T-helper 17 cell (primary cell): ENCODE measurements around the gene CACNA2D3. TPM values are rescaled to one million over a fixed set of nuclear protein-coding genes. Genes with fewer than 3 reads are reported as not detected.

Source experiments
- ATAC-seq: fragments of 150-1000 bp; cut with Tn5 transposase; 2 replicates; pipeline ENCODE4 v1.10.0; 2021; ENCODE audit warnings: mild to moderate bottlenecking, moderate library complexity
- DNase-seq, 3 donors: peaks; one replicate each; pipeline versions ENCODE4 v3.0.0 to v3.0.0-alpha.2; 2020 to 2021
- H3K9me3 ChIP-seq: one replicate; pipeline ENCODE4 v1.7.0; 2013; ENCODE audit warnings: low read length, mild to moderate bottlenecking; ENCODE audit not compliant: control insufficient read depth, poor library complexity, severe bottlenecking
- H3K27ac Mint-ChIP-seq: one replicate; pipeline ENCODE4 v1.8.0; 2022; ENCODE audit warnings: mild to moderate bottlenecking, moderate library complexity, mixed read lengths
- H3K27me3 Mint-ChIP-seq: one replicate; pipeline ENCODE4 v1.8.0; 2022; ENCODE audit warnings: mixed read lengths
- H3K36me3 Mint-ChIP-seq: one replicate; pipeline ENCODE4 v1.8.0; 2022; ENCODE audit warnings: low read depth, mixed read lengths
- H3K4me1 Mint-ChIP-seq: one replicate; pipeline ENCODE4 v1.8.0; 2022; ENCODE audit warnings: mild to moderate bottlenecking, mixed read lengths
- H3K4me3 Mint-ChIP-seq: one replicate; pipeline ENCODE4 v1.8.0; 2022; ENCODE audit warnings: mild to moderate bottlenecking, moderate library complexity, mixed read lengths
- total RNA-seq, 4 donors: library from RNA in 2 of 4; stranded (reverse) in 2 of 4; gene quantifications; one replicate each; pipeline ENCODE4 v1.2.3 and lab custom pipeline; 2022 to 2026

CACNA2D3 gene
- total RNA-seq, 2 donors from 2014 or later = 0.08 TPM; not detected in 1

GRCh38 chr3:54549607-54550220 lies 427.4 kb downstream of the CACNA2D3 start:
- ATAC-seq (no peak), DNase-seq (no peak)
- Mint-ChIP-seq H3K4me1 (no peaks in the 10 kb centered on the region), H3K36me3 (no peaks in the 10 kb centered on the region), H3K4me3 (no peak overlapping the region), H3K27me3 (no peaks in the 10 kb centered on the region), H3K27ac (no peak overlapping the region)
- no peaks in the 10 kb centered on the region for H3K9me3 ChIP-seq

DNA sequence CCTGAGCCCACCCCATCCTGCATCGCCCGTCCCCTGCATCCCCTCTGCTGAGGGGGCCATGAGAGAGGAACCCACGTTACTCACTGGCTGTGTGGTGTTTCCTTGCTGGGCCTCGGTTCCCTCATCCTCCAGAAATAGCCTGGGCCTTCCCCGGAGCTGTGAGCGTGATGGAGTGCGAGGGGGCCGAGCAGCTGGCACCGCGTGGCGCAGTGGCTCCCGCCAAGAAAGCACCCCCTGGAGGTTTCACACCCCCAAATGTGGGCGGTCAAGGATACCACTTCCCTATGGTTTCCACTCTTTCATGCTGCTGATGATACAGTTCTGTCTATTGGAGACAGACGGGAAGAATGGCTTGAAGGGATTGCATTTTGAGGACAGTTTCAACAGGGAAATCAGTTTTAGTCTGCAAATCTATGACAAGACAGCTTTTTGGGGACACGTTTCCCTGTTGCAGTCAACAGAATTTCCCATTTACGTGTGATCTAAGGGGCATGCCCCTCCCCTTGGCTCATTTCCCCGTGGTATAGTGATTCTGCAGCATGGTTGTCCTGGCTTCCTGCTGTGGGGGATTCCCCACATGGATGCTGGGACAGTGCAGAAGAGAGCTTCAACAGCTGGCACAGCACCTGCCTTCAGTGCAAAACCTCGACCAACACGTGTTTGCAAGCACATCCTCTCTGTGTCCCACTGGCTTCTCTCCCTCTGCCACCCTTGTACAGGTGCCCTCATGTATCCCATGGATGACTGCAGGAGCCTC lies 428.0 kb downstream of the CACNA2D3 start:
- Mint-ChIP-seq H3K4me3 (no peak overlapping the region), H3K27ac (no peak overlapping the region), H3K36me3 (no peaks in the 10 kb centered on the region), H3K27me3 (no peaks in the 10 kb centered on the region), H3K4me1 (no peaks in the 10 kb centered on the region)
- H3K9me3 ChIP-seq = no peaks in the 10 kb centered on the region
- ATAC-seq (no peak), DNase-seq (no peak)

DNA sequence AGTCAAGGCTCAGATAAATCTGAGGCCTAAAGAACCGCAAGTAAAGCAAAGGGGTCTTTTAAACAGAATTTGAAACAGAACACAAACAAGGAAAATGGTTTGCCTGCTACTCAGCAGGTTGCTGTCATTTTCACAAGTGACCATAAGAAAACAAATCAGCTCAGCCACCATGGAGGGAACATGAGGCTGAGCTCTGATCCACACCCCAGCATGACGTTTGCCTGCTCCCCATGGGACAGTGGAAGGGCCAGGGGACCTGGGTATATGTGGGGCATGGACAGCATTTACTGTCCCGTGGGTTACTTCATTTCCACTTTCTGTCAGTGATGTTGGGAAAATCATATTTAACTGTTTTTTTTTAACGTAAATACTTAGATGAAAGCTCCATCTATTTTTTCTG lies 434.3 kb downstream of the CACNA2D3 start:
- H3K27me3 Mint-ChIP-seq = no peaks in the 10 kb centered on the region
- no peak overlapping the region for H3K27ac Mint-ChIP-seq
- DNase-seq (no peak), ATAC-seq (no peak)
- no peaks in the 10 kb centered on the region for H3K36me3 Mint-ChIP-seq
- H3K4me1 Mint-ChIP-seq = no peaks in the 10 kb centered on the region
- no peak overlapping the region for H3K4me3 Mint-ChIP-seq
- no peaks in the 10 kb centered on the region for H3K9me3 ChIP-seq

- H3K27me3 Mint-ChIP-seq = no peaks in the 10 kb centered on the region
- no peak for ATAC-seq
- no peaks in the 10 kb centered on the region for H3K36me3 Mint-ChIP-seq
- no peaks in the 10 kb centered on the region for H3K9me3 ChIP-seq
- no peak for DNase-seq
- H3K27ac Mint-ChIP-seq = no peak overlapping the region
- no peak overlapping the region for H3K4me3 Mint-ChIP-seq
- H3K4me1 Mint-ChIP-seq = no peaks in the 10 kb centered on the region
Observed at GRCh38 chr3:54557538-54558428, 435.4 kb downstream of the CACNA2D3 start.

DNA sequence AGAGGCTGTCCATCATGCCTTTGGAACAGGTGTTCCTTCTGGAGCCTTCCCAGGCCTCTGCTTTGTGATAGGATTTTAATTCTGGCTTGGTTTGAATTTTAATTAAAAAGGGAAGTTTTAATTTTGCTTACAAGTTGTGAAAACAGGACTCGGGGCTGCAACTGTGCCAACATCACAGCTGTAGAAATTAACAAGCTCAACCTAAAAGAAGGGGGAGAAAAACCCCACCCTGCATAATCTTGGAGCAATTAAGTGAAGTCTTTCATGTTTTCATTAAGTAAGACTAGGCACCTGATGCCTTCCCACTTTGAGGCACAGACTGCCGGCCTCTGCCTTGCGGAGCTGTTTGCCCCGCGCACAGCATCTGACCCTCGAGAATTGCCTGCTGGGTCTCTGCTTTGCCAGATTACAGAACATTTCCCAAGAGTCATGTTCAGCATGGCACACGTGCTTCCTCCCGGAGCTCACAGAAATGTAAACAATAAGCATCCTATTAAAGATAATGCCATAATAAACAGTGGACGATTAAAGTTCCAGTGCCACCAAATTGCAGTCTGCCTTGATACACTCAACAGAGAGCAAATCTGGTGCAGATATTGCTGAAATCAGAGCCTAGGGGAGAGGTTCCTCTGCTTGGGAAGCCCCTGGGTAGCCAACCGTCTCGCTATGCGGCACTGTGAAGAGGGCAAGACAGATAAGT lies 441.3 kb downstream of the CACNA2D3 start:
- DNase-seq (no peak), ATAC-seq (no peak)
- no peaks in the 10 kb centered on the region for H3K4me1 Mint-ChIP-seq
- no peak overlapping the region for H3K27ac Mint-ChIP-seq
- H3K27me3 Mint-ChIP-seq = no peaks in the 10 kb centered on the region
- no peaks in the 10 kb centered on the region for H3K36me3 Mint-ChIP-seq
- no peaks in the 10 kb centered on the region for H3K9me3 ChIP-seq
- no peak overlapping the region for H3K4me3 Mint-ChIP-seq

- H3K4me1 Mint-ChIP-seq = no peaks in the 10 kb centered on the region
- H3K27ac Mint-ChIP-seq = no peak overlapping the region
- no peaks in the 10 kb centered on the region for H3K9me3 ChIP-seq
- H3K36me3 Mint-ChIP-seq = no peaks in the 10 kb centered on the region
- no peak overlapping the region for H3K4me3 Mint-ChIP-seq
- H3K27me3 Mint-ChIP-seq = no peaks in the 10 kb centered on the region
- no peak for ATAC-seq
- DNase-seq = no peak
Observed at GRCh38 chr3:54564374-54564925, 442.1 kb downstream of the CACNA2D3 start.

DNA sequence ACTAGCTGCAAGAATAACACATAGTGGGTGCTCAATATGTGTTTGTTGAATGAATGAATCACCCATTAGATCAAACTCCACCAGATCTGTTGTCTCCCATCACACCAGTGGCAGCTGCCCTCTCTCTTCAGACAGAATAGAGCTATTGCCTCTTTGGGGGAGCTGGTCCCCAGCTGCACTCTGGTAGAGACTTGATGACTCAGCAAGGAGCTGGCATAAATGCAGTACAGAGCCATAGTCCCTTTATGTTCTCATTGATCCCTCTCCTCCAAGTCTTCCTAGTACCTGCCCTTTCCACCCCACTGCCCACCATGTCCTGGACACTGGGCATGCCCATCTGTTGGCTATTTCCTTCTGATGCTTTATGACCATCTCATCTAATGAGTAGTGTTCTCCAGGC lies 443.6 kb downstream of the CACNA2D3 start:
- H3K36me3 Mint-ChIP-seq = no peaks in the 10 kb centered on the region
- no peak for DNase-seq
- H3K27ac Mint-ChIP-seq = no peak overlapping the region
- no peaks in the 10 kb centered on the region for H3K27me3 Mint-ChIP-seq
- no peak overlapping the region for H3K4me3 Mint-ChIP-seq
- no peaks in the 10 kb centered on the region for H3K4me1 Mint-ChIP-seq
- H3K9me3 ChIP-seq = no peaks in the 10 kb centered on the region
- ATAC-seq = no peak

- no peak for ATAC-seq
- Mint-ChIP-seq H3K27ac (no peak overlapping the region), H3K36me3 (no peaks in the 10 kb centered on the region)
Observed at GRCh38 chr3:54567949-54568348, 445.6 kb downstream of the CACNA2D3 start.

DNA sequence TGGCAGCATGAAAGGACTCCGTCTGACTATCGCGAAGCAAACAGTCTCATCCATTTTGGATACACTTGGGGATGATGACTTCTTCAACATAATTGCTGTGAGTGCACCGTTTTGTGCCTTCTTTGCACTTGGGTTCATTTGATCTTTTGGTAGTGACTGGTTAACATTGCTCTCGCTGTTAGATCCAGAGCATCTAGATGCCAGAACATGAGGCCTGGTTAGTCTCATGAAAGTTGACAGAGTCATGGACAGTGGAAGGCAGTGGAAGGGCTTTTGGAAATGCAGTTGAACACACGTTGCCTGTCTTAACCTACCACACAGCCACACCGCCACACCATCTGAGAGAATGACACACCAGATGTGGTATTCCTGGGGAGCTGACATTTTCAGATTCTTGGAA lies 447.7 kb downstream of the CACNA2D3 start:
- Mint-ChIP-seq H3K36me3 (no peaks in the 10 kb centered on the region), H3K27me3 (no peaks in the 10 kb centered on the region), H3K4me3 (no peak overlapping the region), H3K27ac (no peak overlapping the region), H3K4me1 (no peaks in the 10 kb centered on the region)
- ATAC-seq (no peak), DNase-seq (no peak)
- no peaks in the 10 kb centered on the region for H3K9me3 ChIP-seq

More at GRCh38 chr3:54567949-54568348, 445.6 kb downstream of the CACNA2D3 start:
- no peaks in the 10 kb centered on the region for H3K4me1 Mint-ChIP-seq
- H3K4me3 Mint-ChIP-seq = no peak overlapping the region
- no peaks in the 10 kb centered on the region for H3K9me3 ChIP-seq
- DNase-seq = no peak
- H3K27me3 Mint-ChIP-seq = no peaks in the 10 kb centered on the region

- no peaks in the 10 kb centered on the region for H3K36me3 Mint-ChIP-seq
- no peak overlapping the region for H3K27ac Mint-ChIP-seq
- H3K4me3 Mint-ChIP-seq = no peak overlapping the region
- H3K4me1 Mint-ChIP-seq = no peaks in the 10 kb centered on the region
- no peaks in the 10 kb centered on the region for H3K9me3 ChIP-seq
- ATAC-seq (no peak), DNase-seq (no peak)
- H3K27me3 Mint-ChIP-seq = no peaks in the 10 kb centered on the region
Observed at GRCh38 chr3:54572197-54572895, 450.0 kb downstream of the CACNA2D3 start.

DNA sequence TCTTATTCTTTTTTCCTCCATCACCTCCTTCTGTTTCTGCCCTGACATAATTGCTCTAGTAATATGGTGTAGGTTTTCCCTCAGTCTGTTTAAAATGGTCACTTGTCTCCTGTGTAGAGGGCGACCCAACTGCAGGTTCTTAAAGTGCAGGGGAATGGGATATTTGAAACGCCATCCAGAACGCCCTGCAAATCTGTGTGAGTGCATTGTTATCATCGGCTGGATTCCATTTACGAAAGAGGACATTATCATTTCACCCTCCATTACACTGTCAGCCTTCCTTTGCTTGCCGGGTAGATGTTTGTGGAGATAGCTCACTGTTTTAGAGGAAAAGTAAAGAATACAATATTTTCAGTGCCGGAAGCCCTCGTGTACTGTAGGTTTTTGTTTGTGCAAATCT lies 451.5 kb downstream of the CACNA2D3 start:
- H3K4me3 Mint-ChIP-seq = no peak overlapping the region
- H3K9me3 ChIP-seq = no peaks in the 10 kb centered on the region
- H3K36me3 Mint-ChIP-seq = no peaks in the 10 kb centered on the region
- ATAC-seq (no peak), DNase-seq (no peak)
- no peaks in the 10 kb centered on the region for H3K27me3 Mint-ChIP-seq
- no peaks in the 10 kb centered on the region for H3K4me1 Mint-ChIP-seq
- H3K27ac Mint-ChIP-seq = no peak overlapping the region

DNA sequence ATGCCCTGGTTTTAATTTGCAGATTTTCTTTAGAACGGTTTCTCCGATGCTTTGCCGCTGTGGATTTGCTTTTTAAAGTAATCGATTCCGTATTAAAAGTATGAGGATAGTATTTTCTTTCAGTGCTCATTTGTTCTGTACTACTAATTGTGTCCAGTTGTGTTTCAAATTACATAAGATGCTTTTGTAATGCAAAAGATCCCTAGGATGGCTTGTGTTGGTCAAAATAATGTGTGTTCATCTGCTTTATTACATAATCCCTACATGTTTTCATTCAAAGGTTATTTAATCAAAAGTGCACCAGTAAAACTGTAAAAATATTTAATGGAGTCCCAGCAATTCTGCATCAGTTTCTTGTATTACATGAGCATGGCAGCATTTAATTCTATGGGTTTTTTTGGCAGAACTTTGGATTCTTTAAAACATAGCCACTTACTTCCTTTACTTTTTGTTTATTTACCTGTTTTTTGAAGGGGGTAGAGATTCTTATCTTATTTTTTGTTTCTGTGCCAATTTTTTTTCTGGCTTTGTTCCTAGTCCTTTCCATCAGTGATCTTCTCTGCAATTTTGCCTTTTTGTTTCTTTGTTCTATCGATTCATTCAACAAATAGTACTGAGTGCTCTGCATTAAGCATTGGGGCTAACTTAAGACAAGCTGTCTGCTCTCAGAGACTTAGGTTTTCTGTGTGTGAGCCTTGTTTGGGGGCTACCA lies 452.7 kb downstream of the CACNA2D3 start:
- Mint-ChIP-seq H3K27me3 (no peaks in the 10 kb centered on the region), H3K4me1 (no peaks in the 10 kb centered on the region), H3K4me3 (no peak overlapping the region), H3K27ac (no peak overlapping the region), H3K36me3 (no peaks in the 10 kb centered on the region)
- DNase-seq (no peak), ATAC-seq (no peak)
- H3K9me3 ChIP-seq = no peaks in the 10 kb centered on the region
